ENCODE data around the gene MRGPRG. TPM values are rescaled to one million over a fixed set of nuclear protein-coding genes. Genes with fewer than 3 reads are reported as not detected.

Gene MRGPRG
- total RNA-seq, 4 donors from 2014 or later = not detected

DNA sequence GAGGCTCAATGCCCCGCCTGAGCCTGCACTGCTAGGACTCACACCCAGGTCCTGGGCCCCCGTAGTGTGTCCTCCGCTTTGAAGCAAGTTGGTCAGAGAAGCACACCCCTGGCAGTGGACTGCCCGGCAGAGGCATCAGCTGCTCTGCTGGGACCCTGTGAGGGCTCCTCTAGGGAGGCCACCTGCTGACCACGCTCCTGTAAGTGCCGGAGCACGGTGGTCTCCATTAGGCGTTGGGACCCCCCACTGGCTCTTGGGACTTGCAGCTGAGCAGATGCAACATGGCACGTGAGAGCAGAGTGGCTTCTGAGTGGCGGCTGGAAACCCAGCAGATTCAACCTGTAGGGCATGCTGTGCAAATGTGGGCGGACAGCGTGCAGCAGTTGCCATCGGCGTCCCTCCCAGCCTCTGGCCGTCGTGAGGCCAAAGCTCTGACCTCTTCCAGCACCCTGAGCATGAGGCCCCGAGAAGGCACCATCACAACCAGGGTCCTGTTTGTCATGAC lies 16.9 kb downstream of the MRGPRG start:
- intact Hi-C loops (cut with DNase I) = no loop called here
- Histone ChIP-seq H3K4me1 (peaks cover 0 to 19% (median 8%) of the 10 kb centered on the region in 3 donors), H3K4me3 (no peak overlapping the region), H3K36me3 (no peaks in the 10 kb centered on the region), H3K27ac (no peak overlapping the region), H3K27me3 (peaks cover 7 to 86% (median 14%) of the 10 kb centered on the region in 4 donors), H3K9me3 (no peaks in the 10 kb centered on the region)
- DNase-seq = no peak
- 51 to 67% methylated on average over 7 to 11 of the region's 17 CpGs for WGBS, 2 donors
- TF ChIP-seq, protein P1, sequence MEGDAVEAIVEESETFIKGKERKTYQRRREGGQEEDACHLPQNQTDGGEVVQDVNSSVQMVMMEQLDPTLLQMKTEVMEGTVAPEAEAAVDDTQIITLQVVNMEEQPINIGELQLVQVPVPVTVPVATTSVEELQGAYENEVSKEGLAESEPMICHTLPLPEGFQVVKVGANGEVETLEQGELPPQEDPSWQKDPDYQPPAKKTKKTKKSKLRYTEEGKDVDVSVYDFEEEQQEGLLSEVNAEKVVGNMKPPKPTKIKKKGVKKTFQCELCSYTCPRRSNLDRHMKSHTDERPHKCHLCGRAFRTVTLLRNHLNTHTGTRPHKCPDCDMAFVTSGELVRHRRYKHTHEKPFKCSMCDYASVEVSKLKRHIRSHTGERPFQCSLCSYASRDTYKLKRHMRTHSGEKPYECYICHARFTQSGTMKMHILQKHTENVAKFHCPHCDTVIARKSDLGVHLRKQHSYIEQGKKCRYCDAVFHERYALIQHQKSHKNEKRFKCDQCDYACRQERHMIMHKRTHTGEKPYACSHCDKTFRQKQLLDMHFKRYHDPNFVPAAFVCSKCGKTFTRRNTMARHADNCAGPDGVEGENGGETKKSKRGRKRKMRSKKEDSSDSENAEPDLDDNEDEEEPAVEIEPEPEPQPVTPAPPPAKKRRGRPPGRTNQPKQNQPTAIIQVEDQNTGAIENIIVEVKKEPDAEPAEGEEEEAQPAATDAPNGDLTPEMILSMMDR (IDR thresholded peaks at IDR 0.05) = no peak
- TF ChIP-seq POLR2A (IDR thresholded peaks at IDR 0.05) = no peak

DNA sequence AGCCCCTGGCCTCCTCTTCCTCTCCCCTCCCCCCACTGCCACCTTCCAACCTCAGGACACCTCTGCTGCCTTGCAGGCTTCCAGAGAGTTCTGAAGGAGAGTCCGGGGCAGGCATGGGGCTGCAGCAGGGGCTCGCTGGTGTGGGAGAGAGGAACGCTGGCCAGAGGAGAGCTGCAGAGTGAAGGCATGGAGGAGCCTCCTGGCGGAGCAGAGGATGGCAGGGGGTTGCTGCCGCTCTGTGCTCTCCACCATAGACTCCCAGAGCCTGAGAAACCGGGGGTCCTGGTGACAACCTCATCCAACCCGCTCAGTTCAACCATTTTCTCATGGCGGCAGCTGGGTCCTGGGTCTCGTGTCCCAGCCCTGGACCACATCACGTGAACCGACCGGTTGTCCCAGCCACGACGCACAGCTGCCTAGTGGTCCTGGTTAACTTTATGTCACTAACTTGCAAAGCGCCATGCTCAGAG lies 17.5 kb downstream of the MRGPRG start:
- Histone ChIP-seq H3K27me3 (peaks cover 7 to 92% (median 14%) of the 10 kb centered on the region in 4 donors), H3K36me3 (no peaks in the 10 kb centered on the region), H3K4me3 (no peak overlapping the region), H3K27ac (no peak overlapping the region), H3K9me3 (no peaks in the 10 kb centered on the region), H3K4me1 (peaks cover 0 to 24% (median 8%) of the 10 kb centered on the region in 3 donors)
- DNase-seq = no peak
- TF ChIP-seq POLR2A (IDR thresholded peaks at IDR 0.05) = no peak
- TF ChIP-seq, protein P1 (IDR thresholded peaks at IDR 0.05) = no peak
- intact Hi-C loops (cut with DNase I) = no loop called here
- 86 to 92% methylated on average over 6 to 13 of the region's 15 CpGs for WGBS, 2 donors

DNA sequence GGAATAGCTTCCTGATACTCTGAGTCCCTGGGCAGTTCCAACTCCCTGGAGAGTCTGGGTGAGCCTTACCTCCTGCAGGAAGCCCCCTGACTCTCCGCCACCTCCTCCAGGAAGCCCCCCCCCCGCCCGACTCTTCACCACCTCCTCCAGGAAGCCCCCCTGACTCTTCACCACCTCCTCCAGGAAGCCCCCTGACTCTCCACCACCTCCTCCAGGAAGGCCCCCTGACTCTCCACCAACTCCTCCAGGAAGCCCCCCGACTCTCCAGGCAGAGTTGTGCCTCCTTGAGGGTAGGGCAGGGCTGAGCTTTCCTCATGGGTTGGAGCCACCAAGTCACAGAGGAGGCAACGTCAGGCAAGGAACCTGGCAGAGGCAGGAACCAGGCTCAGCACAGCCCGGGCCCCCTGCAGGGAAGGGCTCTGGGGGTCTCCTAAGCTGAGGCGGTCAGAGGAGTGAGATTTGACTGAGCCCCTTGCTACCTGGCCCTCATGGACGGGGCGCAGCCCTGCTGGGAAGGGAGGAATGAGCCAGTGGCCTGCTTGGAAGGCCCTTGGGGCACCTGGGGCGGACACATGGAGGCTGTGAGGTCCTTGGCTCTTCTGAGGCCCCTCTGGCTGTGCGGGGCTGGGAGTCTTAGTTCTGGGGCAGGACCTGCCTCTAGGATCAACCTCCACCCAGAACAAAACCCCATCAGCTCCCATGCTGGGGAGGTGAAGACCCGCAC lies 18.1 kb downstream of the MRGPRG start:
- no CpG with 5 or more reads among the region's 12 CpGs for WGBS, 2 donors
- DNase-seq = no peak
- peaks cover 7 to 97% (median 14%) of the 10 kb centered on the region in 4 donors for H3K27me3 ChIP-seq

DNA sequence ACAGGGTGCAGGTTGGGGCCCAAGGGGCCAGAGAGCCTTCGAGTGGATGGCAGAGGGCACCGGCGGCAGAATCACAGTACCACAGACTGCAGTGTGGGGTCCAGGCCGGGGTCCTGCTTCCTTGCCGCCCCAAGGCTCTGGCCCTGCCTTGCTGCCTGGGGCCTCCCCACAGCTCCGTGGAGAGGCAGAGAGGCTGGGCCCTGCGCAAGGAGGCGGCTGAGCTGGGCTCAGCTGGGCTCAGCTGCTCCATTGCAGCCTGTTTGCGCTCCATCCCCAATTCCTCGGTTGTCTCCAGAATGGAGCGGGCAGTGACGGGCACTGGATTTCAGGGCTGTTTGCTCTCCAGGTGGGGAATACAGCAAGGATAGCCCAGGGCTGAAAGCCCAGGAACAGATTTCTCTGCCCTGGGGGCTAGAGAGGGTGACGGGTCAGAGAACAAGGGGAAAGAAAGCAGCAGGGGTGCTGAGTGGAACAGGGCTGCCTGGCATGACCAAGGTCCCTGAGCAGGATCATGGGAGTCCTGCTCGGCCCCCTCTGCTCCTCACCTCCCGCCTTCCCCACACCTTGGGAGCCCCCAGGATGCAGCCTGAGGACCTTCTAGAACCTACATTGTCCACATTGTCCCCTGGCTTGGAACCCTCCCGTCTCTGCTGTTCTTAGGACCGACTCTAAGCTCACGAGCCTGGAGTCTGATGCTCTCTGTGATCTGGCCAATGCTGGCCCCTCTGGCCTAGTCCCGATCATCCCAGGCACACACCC lies 18.9 kb downstream of the MRGPRG start:
- H3K27me3 ChIP-seq = peaks cover 7 to 91% (median 14%) of the 10 kb centered on the region in 4 donors
- H3K27ac ChIP-seq = no peak overlapping the region
- peaks cover 0 to 17% (median 8%) of the 10 kb centered on the region in 3 donors for H3K4me1 ChIP-seq
- TF ChIP-seq, protein P1 (IDR thresholded peaks at IDR 0.05) = no peak
- no peak for TF ChIP-seq POLR2A (IDR thresholded peaks at IDR 0.05)
- intact Hi-C loops (cut with DNase I) = no loop called here
- no peak overlapping the region for H3K4me3 ChIP-seq
- H3K9me3 ChIP-seq = no peaks in the 10 kb centered on the region
- no peak for DNase-seq
- H3K36me3 ChIP-seq = no peaks in the 10 kb centered on the region
- WGBS, 2 donors = 69 to 77% methylated on average over 8 to 12 of the region's 19 CpGs

More for the DNA sequence above, 18.1 kb downstream of the MRGPRG start:
- Histone ChIP-seq H3K27ac (no peak overlapping the region), H3K9me3 (no peaks in the 10 kb centered on the region), H3K4me3 (no peak overlapping the region), H3K4me1 (peaks cover 0 to 21% (median 8%) of the 10 kb centered on the region in 3 donors), H3K36me3 (no peaks in the 10 kb centered on the region)
- TF ChIP-seq, protein P1 (IDR thresholded peaks at IDR 0.05) = no peak
- no peak for TF ChIP-seq POLR2A (IDR thresholded peaks at IDR 0.05)
- intact Hi-C loops (cut with DNase I) = no loop called here

DNA sequence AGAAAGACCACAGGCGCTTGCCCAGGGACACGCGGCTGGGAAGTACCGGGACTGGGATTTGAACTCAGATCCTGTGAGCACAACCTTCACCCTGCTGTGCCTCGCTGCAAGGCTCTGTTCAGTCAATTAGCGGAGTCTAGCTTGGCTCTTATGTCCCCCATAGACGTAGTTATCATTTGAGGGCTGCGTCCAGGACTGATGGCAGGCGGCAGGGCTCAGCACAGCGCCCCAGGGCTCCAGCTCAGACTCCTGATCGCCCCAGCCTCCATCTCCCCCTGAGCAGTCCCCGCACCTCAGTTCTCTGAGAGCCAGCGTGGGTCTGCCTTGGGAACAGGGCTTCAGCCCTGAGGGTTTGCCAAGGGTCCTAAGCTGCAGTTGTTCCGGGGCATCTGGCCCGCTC lies 19.8 kb downstream of the MRGPRG start:
- WGBS, 2 donors = 75 to 80% methylated on average over 4 to 7 of the region's 15 CpGs
- H3K4me3 ChIP-seq = no peak overlapping the region
- H3K36me3 ChIP-seq = no peaks in the 10 kb centered on the region
- TF ChIP-seq POLR2A (IDR thresholded peaks at IDR 0.05) = no peak
- H3K27ac ChIP-seq = no peak overlapping the region
- H3K4me1 ChIP-seq = peaks cover 0 to 17% (median 8%) of the 10 kb centered on the region in 3 donors
- no peak for DNase-seq
- intact Hi-C loops (cut with DNase I) = no loop called here
- H3K9me3 ChIP-seq = no peaks in the 10 kb centered on the region
- peaks cover 7 to 90% (median 14%) of the 10 kb centered on the region in 4 donors for H3K27me3 ChIP-seq
